ENCODE results near the gene LSM7. TPM values are rescaled to one million over a fixed set of nuclear protein-coding genes. Genes with fewer than 3 reads are reported as not detected.

Gene LSM7
- 100 to 1,000 TPM in 2 of 6 donors, 10 to 100 TPM in 4; 58.6 to 127 (median 89.8) TPM for total RNA-seq

DNA sequence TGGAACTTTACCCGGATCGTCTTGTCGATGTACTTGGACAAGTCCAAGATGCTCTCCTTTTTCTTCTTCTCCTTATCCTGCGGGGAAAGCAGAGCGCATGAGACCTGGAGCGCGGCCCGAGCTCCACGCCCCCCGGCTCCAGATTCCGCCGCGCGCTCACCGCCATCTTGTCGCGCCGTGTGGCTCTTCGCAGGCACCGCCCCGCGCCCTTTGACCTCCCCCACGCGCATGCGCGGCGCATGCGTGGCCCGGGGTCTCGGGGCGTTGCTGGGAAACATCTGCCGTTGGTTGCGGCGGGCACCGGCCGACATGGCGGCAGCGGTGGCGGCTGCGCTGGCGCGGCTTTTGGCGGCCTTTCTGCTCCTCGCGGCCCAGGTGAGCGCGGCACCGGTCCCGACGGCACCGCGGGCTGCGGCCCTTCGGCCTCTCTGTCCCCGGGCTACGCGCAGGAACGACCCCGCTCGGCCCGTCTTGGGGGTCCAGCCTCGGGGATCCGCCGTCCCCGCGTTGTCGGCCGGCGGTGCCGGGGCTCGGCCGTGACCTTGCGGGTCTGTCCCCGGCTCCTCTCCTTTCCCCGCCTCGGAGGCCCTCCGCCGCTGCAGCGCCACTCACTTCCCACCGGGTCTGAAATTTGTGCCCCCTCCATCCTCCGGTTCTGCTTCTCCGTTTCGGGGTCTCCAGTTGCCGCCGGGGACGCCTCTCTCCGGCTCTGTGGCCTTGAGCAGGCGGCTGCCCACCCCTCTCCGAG, at the start of gene LSM7, which contains the start of gene SPPL2B:
Gene LSM7 (minus strand): TSS at position 186 of the 748 bp plus-strand sequence. CDS start 20 bp downstream, at position 166.
Gene SPPL2B (plus strand): TSS at position 284 of the 748 bp plus-strand sequence. CDS start 26 bp downstream, at position 310.
- Histone ChIP-seq H3K4me1 (peaks cover 34 to 76% (median 38%) of the 10 kb centered on the region in 4 donors), H3K27me3 (no peaks in the 10 kb centered on the region), H3K4me3 (peak within 1 kb of the TSS; percentile 60 to 99 (median 94)), H3K9me3 (no peaks in the 10 kb centered on the region), H3K27ac (peak within 1 kb of the TSS; percentile 66 to 87 (median 72)), H3K36me3 (peaks cover 0 to 25% (median 13%) of the 10 kb centered on the region in 4 donors)
- WGBS, 2 donors = 0 to 1% methylated on average over 35 to 39 of the region's 89 CpGs
- peak; percentile 90 to 100 for DNase-seq
- ATAC-seq (ENCODE audit: low FRiP score in 2 of 2) = peak; percentile 88 to 97
- TF ChIP-seq POLR2AphosphoS5 (IDR thresholded peaks at IDR 0.05) = peak; percentile 88 to 92
- peak in 2 of 4 donors; percentile 58 to 83 for TF ChIP-seq POLR2A (IDR thresholded peaks at IDR 0.05)
- TF ChIP-seq, protein P1, sequence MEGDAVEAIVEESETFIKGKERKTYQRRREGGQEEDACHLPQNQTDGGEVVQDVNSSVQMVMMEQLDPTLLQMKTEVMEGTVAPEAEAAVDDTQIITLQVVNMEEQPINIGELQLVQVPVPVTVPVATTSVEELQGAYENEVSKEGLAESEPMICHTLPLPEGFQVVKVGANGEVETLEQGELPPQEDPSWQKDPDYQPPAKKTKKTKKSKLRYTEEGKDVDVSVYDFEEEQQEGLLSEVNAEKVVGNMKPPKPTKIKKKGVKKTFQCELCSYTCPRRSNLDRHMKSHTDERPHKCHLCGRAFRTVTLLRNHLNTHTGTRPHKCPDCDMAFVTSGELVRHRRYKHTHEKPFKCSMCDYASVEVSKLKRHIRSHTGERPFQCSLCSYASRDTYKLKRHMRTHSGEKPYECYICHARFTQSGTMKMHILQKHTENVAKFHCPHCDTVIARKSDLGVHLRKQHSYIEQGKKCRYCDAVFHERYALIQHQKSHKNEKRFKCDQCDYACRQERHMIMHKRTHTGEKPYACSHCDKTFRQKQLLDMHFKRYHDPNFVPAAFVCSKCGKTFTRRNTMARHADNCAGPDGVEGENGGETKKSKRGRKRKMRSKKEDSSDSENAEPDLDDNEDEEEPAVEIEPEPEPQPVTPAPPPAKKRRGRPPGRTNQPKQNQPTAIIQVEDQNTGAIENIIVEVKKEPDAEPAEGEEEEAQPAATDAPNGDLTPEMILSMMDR (IDR thresholded peaks at IDR 0.05) = peak in 2 of 6 experiments; percentile 5 to 48
- no peak for TF ChIP-seq EP300 (IDR thresholded peaks at IDR 0.05)

DNA sequence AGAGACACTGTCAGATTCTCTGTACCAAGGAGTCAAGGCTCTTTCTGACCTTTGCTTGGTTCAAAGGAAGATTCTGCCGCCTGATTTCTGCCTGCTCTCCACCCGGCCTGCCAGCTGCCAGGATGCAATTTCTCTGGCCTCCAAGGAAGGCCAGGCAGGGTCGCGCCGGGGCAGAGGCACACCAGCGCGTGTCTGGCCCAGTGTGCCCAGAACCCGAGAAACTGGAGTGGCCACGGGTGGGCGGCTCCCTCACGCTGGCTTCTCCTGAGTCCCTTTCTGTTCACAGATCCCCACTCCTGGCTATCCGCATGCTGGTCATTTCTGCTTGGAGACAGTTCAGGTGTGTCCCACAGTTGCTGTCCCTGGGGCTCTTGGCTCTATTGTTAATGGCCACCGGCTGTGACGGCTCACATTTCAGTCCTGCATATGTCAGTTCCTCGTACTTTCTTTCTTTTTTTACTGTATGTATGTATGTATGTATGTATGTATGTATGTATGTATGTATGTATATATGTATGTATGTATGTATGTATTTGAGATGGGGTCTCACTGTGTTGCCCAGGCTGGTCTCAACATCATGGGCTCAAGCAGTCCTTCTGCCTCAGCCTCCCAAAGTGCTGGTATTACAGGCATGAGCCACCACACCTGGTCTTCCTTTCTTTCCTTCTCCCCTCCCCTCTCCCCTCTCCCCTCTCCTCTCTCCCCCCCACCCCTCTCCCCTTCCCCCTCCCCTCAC, 48.6 kb upstream of the LSM7 start:
- ATAC-seq (ENCODE audit: low FRiP score in 2 of 2) (no peak), DNase-seq (peak in 1 of 2 donors; percentile 72)
- no peaks in the 10 kb centered on the region for H3K4me1 ChIP-seq
- H3K4me3 ChIP-seq = no peak overlapping the region
- peaks cover 0 to under 1% (median 0%) of the 10 kb centered on the region in 4 donors for H3K27me3 ChIP-seq
- TF ChIP-seq EP300 (IDR thresholded peaks at IDR 0.05) (no peak), POLR2A (IDR thresholded peaks at IDR 0.05) (no peak), POLR2AphosphoS5 (IDR thresholded peaks at IDR 0.05) (no peak)
- TF ChIP-seq, protein P1 (IDR thresholded peaks at IDR 0.05) = no peak
- H3K9me3 ChIP-seq = peaks cover 0 to 7% (median 3%) of the 10 kb centered on the region in 4 donors
- H3K27ac ChIP-seq = no peak overlapping the region
- WGBS, 2 donors = 80 to 83% methylated on average over 12 to 15 of the region's 15 CpGs
- no peaks in the 10 kb centered on the region for H3K36me3 ChIP-seq

DNA sequence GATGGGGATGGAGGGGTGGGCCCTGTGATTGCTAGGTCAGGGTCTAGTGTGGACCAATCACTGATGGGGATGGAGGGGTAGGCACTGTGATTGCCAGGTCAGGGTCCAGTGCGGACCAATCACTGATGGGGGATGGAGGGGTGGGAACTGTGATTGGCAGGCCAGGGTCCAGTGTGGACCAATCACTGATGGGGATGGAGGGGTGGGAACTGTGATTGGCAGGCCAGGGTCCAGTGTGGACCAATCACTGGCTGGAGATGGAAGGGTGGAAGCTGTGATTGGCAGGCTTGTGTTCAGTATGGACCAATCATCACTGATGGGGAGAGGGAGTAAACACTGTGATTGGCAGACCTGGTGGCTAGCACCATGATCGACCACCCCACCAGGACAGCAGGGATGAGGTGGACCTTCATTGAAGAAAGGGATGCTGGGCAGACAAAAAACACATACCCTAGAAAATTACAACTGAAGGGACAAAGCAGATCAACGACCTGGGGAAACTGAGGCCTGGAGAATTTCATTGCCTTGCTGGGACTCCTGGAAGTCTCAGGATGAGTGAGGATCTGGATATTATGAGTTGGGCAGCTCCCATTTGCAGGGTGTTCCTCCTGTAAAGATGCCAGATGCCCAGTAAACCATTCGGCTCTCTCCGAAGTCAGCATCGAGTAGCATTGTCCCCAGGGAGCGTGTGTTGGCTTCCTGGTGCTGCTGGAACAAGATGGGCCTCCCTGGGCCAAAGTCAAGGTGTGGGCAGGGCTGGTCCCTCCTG, 47.2 kb upstream of the LSM7 start:
- 89 to 90% methylated on average over 7 of the region's 7 CpGs for WGBS, 2 donors
- ATAC-seq (ENCODE audit: low FRiP score in 2 of 2) (no peak), DNase-seq (no peak)
- no peaks in the 10 kb centered on the region for H3K36me3 ChIP-seq
- H3K4me1 ChIP-seq = no peaks in the 10 kb centered on the region
- peaks cover 0 to 5% (median 0%) of the 10 kb centered on the region in 4 donors for H3K27me3 ChIP-seq
- H3K27ac ChIP-seq = no peak overlapping the region
- peaks cover 0 to 3% (median under 1%) of the 10 kb centered on the region in 4 donors for H3K9me3 ChIP-seq
- no peak overlapping the region for H3K4me3 ChIP-seq
- TF ChIP-seq POLR2A (IDR thresholded peaks at IDR 0.05) (no peak), EP300 (IDR thresholded peaks at IDR 0.05) (no peak), POLR2AphosphoS5 (IDR thresholded peaks at IDR 0.05) (no peak)
- TF ChIP-seq, protein P1 (IDR thresholded peaks at IDR 0.05) = no peak

DNA sequence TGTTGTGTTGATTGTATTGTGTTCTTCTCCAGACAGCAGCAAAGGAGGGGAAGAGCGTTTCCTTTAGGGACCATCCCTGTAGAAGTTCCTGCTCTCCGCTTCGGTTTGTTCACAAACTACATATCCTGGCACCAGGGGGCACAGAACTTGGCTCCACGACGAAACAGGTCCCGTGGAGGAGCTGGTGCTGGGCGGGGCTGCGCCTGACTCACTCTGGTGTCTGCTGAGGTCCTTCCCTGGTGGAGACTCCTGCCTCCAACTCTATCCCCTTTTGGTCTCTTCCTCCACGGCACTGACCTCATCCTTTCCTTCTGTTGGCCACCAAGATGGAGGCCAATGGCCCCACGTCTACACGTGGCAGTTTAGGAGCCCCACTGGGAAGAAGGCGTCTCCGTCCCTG, 46.4 kb upstream of the LSM7 start:
- no peak for TF ChIP-seq EP300 (IDR thresholded peaks at IDR 0.05)
- TF ChIP-seq, protein P1 (IDR thresholded peaks at IDR 0.05) = no peak
- TF ChIP-seq POLR2A (IDR thresholded peaks at IDR 0.05) = no peak
- TF ChIP-seq POLR2AphosphoS5 (IDR thresholded peaks at IDR 0.05) = no peak
- whole genome bisulfite sequencing, 2 donors = 82 to 86% methylated on average over 13 of the region's 13 CpGs
- no peaks in the 10 kb centered on the region for H3K36me3 ChIP-seq
- DNase-seq (no peak), ATAC-seq (ENCODE audit: low FRiP score in 2 of 2) (peak in 1 of 2 donors; percentile 42)
- H3K27ac ChIP-seq = no peak overlapping the region
- peaks cover 0 to 5% (median 0%) of the 10 kb centered on the region in 4 donors for H3K27me3 ChIP-seq
- no peak overlapping the region for H3K4me3 ChIP-seq
- H3K4me1 ChIP-seq = no peaks in the 10 kb centered on the region
- H3K9me3 ChIP-seq = no peaks in the 10 kb centered on the region
